AG04449 (cell line): ENCODE data around the gene PYM1.

Source experiments
- CTCF ChIA-PET: fragments of 350-600 bp; formaldehyde crosslinking; extraction: SDS; loops from one replicate; lab custom pipeline; 2021; ENCODE audit warnings: antibody characterized with exemption; lab: Yijun Ruan, JAX
- POLR2A ChIA-PET: fragments of 400-600, 350-600 bp; formaldehyde crosslinking; extraction: SDS; loops from one replicate; lab custom pipeline; 2020; ENCODE audit warnings: antibody characterized with exemption, inconsistent platforms; lab: Yijun Ruan, JAX
- DNase-seq: peaks from one replicate; pipeline ENCODE4 v3.0.0-alpha.2; 2010; ENCODE audit warnings: low read depth, low spot score
- H3K4me3 ChIP-seq: 2 replicates; pipeline ENCODE4 v1.5.1; 2011; ENCODE audit warnings: low read depth, mild to moderate bottlenecking, control low read depth, low read length
- TF ChIP-seq, protein P1 (sequence below): IDR thresholded peaks from one replicate; pipeline ENCODE4 v1.5.1; 2011; ENCODE audit warnings: mild to moderate bottlenecking, moderate library complexity, low read length, control low read depth, inconsistent platforms; ENCODE audit not compliant: insufficient read depth; ENCODE audit errors: missing control alignments

PYM1 gene

DNA sequence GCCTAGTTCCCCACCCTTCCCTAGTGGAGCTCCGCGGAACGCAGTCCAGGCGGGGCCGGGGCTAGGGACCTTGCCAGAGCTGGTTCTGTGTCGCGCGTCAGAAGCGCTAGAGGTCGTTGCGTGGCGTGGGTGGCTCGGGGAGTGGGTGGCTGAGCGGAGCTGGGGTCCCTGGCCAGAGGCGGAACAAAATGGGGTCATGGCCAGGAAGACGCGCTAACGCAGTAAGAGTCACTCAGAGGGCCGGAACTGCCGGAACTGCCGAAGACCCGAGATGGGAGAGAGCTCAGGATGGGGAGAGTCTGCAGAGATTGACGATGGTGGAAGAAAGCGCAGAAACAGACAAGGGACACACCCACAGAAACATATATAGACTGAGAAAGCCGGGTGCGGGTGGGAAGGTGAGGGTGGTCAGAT lies 8.1 kb upstream of the PYM1 start:
- no peak for DNase-seq
- ChIA-PET CTCF (interaction anchor here (0.8 to 11.1 kb wide), 7 partner anchors 9 to 196 kb away, joined by 3 to 206 read pairs (median 69); partner anchors contain the start of genes GDF11, ORMDL2, PYM1 and SARNP), POLR2A (interaction anchor here (1.1 to 1.7 kb wide), 3 partner anchors 9 to 106 kb away, joined by 3 to 6 read pairs (median 3); partner anchors contain the start of gene RAB5B)
- TF ChIP-seq, protein P1, sequence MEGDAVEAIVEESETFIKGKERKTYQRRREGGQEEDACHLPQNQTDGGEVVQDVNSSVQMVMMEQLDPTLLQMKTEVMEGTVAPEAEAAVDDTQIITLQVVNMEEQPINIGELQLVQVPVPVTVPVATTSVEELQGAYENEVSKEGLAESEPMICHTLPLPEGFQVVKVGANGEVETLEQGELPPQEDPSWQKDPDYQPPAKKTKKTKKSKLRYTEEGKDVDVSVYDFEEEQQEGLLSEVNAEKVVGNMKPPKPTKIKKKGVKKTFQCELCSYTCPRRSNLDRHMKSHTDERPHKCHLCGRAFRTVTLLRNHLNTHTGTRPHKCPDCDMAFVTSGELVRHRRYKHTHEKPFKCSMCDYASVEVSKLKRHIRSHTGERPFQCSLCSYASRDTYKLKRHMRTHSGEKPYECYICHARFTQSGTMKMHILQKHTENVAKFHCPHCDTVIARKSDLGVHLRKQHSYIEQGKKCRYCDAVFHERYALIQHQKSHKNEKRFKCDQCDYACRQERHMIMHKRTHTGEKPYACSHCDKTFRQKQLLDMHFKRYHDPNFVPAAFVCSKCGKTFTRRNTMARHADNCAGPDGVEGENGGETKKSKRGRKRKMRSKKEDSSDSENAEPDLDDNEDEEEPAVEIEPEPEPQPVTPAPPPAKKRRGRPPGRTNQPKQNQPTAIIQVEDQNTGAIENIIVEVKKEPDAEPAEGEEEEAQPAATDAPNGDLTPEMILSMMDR = no peak
- H3K4me3 ChIP-seq = no peak overlapping the region

DNA sequence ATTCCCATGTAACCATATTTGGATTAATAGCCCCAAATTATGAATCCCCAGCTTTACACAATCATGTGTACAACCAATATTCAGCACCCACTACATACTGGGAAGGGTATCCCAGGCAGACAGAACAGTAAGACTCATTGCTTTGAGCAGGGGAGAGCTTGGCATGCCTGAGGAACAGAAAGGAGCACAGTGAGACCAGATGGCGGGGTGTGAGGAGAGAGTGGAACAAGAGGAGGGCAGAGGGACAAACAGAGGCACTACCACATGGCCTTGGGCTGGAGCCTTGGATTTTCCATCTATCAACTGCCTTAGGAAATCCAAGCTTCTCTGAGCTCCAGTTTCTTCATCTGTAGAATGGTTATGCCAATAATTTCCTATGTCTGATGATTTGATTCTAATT lies 7.1 kb upstream of the PYM1 start:
- H3K4me3 ChIP-seq = no peak overlapping the region
- DNase-seq = no peak
- TF ChIP-seq, protein P1 = no peak
- CTCF ChIA-PET = interaction anchor here (0.8 to 11.1 kb wide), 8 partner anchors 8 to 276 kb away, joined by 3 to 206 read pairs (median 37); partner anchors contain the start of genes GDF11, ORMDL2, PYM1 and SARNP
- POLR2A ChIA-PET = interaction anchor here (1.7 kb wide), 1 partner anchor 39 kb away, joined by 6 read pairs; the partner anchor contains the start of gene RAB5B

DNA sequence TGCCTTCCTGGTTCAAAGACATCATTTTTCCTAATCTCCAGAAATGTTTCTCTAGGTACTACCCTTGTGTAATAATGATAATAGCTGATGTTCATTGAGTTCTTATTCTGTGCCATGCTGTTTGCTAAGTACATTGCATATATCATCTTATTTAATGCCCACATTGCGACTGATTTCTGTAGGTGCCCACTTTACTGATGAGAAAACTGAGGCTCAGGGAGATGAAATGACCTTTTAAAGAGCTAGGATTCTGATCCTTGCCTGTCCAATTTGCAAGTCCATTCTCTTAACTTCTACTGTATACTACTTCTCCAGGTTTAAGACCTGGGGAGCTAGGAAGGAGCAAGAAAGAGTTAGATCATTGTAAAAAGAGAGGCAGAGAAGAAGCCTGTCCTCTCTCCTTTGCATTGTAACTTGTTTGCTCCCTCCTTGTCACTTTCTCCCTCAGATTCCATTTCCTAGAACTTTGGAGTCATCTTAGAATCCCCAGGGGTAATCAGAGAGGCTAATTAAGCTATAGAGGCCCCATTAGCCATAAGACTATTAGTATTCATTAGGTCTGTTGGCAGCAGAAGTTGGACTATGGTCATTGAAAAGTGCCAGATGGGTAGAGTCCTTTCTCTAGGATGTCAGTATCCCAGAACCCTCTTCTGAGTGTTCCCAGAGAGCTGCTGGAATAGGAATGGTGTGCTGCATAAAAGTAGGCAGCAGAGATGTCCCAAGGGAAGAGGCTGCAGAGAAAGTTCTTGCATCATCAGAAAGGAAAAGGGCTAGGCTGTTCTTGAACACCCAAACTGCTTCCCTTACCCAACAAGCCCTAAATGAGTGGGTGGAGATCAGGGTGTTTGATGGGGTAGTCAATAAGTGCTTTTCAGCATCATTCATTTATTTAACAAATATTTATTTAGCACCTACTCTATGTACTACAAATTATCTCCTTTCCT lies 6.4 kb upstream of the PYM1 start:
- TF ChIP-seq, protein P1 = no peak
- no peak for DNase-seq
- H3K4me3 ChIP-seq = no peak overlapping the region
- ChIA-PET POLR2A (interaction anchor here (0.6 to 1.2 kb wide), 4 partner anchors 86 to 195 kb away, joined by 3 to 7 read pairs (median 4); partner anchors contain the start of gene DNAJC14), CTCF (interaction anchor here (0.8 to 11.1 kb wide), 9 partner anchors 7 to 276 kb away, joined by 3 to 206 read pairs (median 9); partner anchors contain the start of genes GDF11, ORMDL2, PYM1 and SARNP)

DNA sequence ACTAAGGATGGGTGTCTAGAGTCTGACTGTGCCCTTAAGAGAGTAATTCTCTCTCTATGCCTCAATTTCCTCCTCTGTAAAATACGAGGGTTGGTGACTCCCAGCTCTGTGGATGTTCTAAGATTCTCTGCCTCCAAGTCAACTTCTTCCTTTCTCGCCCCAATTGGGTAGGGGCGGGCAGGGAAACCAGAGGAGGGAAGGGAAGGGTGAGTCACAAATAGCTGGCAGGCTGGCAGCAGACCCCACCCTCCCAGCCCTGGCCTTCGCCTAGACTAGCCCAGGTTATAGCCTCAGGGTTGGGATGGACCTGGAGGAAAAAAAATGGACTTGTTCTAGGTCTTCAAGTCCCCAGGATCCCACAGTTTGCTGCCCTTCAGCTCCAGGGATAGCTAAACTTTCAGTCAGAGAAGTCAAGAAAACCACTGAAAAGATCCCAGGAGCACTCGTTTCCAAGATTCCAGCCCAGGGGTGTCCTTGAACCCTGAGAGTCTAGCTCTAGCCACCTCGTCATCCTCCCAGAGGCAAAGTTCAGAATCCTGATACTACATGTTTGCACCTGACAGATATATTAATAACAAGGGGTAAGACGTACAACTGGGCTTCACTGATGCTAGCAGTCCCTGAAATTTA lies 5.6 kb upstream of the PYM1 start:
- no peak for DNase-seq
- TF ChIP-seq, protein P1 = no peak
- H3K4me3 ChIP-seq = peak overlapping the region; percentile 9; the same call in 1 of the 2 replicates
- ChIA-PET POLR2A (interaction anchor here (0.6 to 1.2 kb wide), 5 partner anchors 85 to 195 kb away, joined by 3 to 7 read pairs (median 3); partner anchors contain the start of gene DNAJC14), CTCF (interaction anchor here (0.7 to 11.1 kb wide), 10 partner anchors 7 to 275 kb away, joined by 3 to 206 read pairs (median 12); partner anchors contain the start of genes GDF11, MMP19, ORMDL2 and PYM1)

DNA sequence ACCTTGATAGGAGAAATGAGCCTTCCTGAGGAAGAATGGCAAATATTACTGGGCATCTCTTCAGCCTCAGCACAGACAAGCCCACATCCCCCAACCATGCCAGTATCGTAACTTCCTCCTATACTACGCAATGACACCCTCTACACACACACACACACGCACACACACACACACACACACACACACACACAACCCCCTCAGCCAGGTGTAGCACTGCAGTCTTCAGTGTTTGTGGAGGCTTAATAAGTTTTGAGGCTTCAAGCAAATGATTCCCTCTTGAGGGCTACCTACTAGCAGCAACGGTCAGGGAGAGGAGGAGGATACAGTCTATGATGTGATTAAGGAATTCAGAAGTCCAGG lies 4.8 kb upstream of the PYM1 start:
- no peak for DNase-seq
- ChIA-PET CTCF (interaction anchor here (1.5 to 11.1 kb wide), 8 partner anchors 10 to 193 kb away, joined by 4 to 206 read pairs (median 12); partner anchors contain the start of genes GDF11, MMP19, ORMDL2 and SARNP), POLR2A (interaction anchor here (0.7 to 1.2 kb wide), 3 partner anchors 85 to 121 kb away, joined by 3 to 7 read pairs (median 3); partner anchors contain the start of gene DNAJC14)
- peak overlapping the region; percentile 83 for H3K4me3 ChIP-seq
- TF ChIP-seq, protein P1 = no peak
